Natural killer cell (primary cell): Measurements from ENCODE around the gene CKB. TPM values are rescaled to one million over a fixed set of nuclear protein-coding genes. Genes with fewer than 3 reads are reported as not detected.

ENCODE experiments used
- ATAC-seq, 3 donors: fragments of 150-1000 bp in 2 of 3; fragments of 200-7000 bp in 1 of 3; cut with Tn5 transposase; 1 replicate in 1 of 3; 2 replicates in 2 of 3; pipeline ENCODE4 v1.10.0; 2021; ENCODE audit warnings: mild to moderate bottlenecking in 2 of 3, moderate library complexity in 2 of 3
- DNase-seq, 2 donors: peaks; one replicate each; pipeline versions ENCODE4 v3.0.0 to v3.0.0-alpha.2; 2013 to 2021; ENCODE audit warnings: mixed read lengths in 1 of 2
- H3K27ac ChIP-seq: one replicate; pipeline ENCODE4 v1.5.1; 2013; ENCODE audit warnings: mild to moderate bottlenecking, low read length
- H3K27me3 ChIP-seq: one replicate; pipeline ENCODE4 v1.6.1; 2013; ENCODE audit warnings: low read length; ENCODE audit not compliant: control insufficient read depth, insufficient read depth
- H3K36me3 ChIP-seq: one replicate; pipeline ENCODE4 v1.6.1; 2013; ENCODE audit warnings: low read length; ENCODE audit not compliant: control insufficient read depth, insufficient read depth
- H3K4me1 ChIP-seq: one replicate; pipeline ENCODE4 v1.6.1; 2013; ENCODE audit warnings: low read length; ENCODE audit not compliant: control insufficient read depth, insufficient read depth
- H3K4me3 ChIP-seq: one replicate; pipeline ENCODE4 v1.5.1; 2013; ENCODE audit warnings: low read length
- H3K9me3 ChIP-seq: one replicate; pipeline ENCODE4 v1.6.1; 2013; ENCODE audit warnings: low read length; ENCODE audit not compliant: control insufficient read depth, insufficient read depth
- H3K27ac Mint-ChIP-seq, 2 donors: one replicate each; pipeline ENCODE4 v1.8.0; 2022; ENCODE audit warnings: mild to moderate bottlenecking in 2 of 2, mixed read lengths in 2 of 2, moderate library complexity in 1 of 2
- H3K27me3 Mint-ChIP-seq, 2 donors: one replicate each; pipeline ENCODE4 v1.8.0; 2022; ENCODE audit warnings: low read depth in 2 of 2, mixed read lengths in 2 of 2
- H3K36me3 Mint-ChIP-seq: one replicate; pipeline ENCODE4 v1.8.0; 2022; ENCODE audit warnings: mixed read lengths
- H3K4me1 Mint-ChIP-seq, 2 donors: one replicate each; pipeline ENCODE4 v1.8.0; 2022; ENCODE audit warnings: mixed read lengths in 2 of 2
- H3K4me3 Mint-ChIP-seq: one replicate; pipeline ENCODE4 v1.8.0; 2022; ENCODE audit warnings: mild to moderate bottlenecking, moderate library complexity, mixed read lengths
- H3K9me3 Mint-ChIP-seq, 2 donors: one replicate each; pipeline ENCODE4 v1.8.0; 2022; ENCODE audit warnings: mixed read lengths in 2 of 2
- WGBS: methylation state at CpG from one replicate; pipeline ENCODE4 v1.1.7; 2013; ENCODE audit warnings: missing lambda C conversion rate; ENCODE audit not compliant: insufficient coverage; 5-methylcytosine and 5-hydroxymethylcytosine counted together
- intact Hi-C: fragments of 100-400 bp; cut with micrococcal nuclease; formaldehyde crosslinking; loops from one replicate; pipeline ENCODE4 v1.14.2; 2022
- total RNA-seq, 4 donors: library from RNA; stranded (reverse); fragments of 120-200 nt in 1 of 4; gene quantifications; one replicate each; pipeline versions ENCODE4 v1.2.3 to v1.2.4, GENCODE V29; 2013 to 2022
- TF ChIP-seq, protein P1 (sequence below): fragments of 200-600 bp; IDR thresholded peaks from one replicate; pipeline ENCODE4 v1.8.0; 2022; ENCODE audit warnings: antibody characterized with exemption

The CKB gene
- total RNA-seq, 3 donors from 2014 or later (not counting 1 experiment from before 2014, with no cell fraction given), result 4.0 to 37.4 (median 9.0) TPM

DNA sequence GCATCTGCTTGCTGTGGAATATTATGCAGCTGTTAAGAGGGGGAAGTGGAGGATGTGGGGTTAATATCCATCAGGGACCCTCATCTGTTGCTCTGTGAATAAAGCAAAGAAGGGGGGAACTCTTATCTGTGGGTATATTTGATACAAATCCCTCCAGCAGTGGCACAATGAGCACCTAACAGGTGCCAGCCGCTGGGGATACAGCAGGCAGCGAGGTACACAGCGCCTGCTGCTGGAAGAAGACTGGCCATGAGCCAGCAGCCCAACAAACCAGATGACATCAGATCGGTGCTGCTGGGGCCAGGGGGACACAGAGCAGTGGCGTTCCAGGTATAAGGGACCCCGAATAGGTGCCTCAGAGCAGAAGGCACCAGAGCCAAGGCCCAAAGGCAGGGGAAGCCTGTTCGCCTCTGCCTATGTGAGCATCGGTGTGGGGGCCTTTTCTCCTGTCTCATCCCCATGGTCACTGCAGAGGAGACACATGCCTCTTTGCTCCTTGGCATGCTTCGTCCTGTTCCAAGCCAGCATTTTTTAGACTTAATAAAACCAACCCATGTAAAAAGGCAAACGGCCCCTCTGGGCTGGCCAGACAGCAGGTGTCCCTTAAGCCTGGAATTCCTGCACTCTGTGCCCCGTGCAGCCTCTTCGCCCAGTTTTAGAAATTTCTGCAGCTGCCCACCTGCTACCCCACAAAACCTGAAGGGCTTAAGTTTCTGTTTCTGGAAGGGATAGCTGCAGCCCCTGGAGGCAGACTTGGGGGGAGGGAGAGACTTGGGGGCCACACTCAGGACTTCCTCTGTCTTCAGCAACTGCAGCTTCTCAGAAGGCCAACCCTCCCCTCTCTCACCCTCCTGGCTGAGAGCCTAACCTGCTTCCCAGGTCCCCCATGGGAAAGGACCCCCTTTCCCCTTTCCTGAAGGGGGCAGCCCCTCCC is 1.6 kb upstream of the CKB start:
- Mint-ChIP-seq H3K9me3 (no peaks in the 10 kb centered on the region), H3K27me3 (peaks cover 0 to 3% of the 10 kb centered on the region in 2 donors), H3K4me1 (peaks cover 10 to 29% of the 10 kb centered on the region in 2 donors), H3K27ac (no peak overlapping the region), H3K36me3 (no peaks in the 10 kb centered on the region), H3K4me3 (no peak overlapping the region)
- H3K4me1 ChIP-seq, result peaks cover 48% of the 10 kb centered on the region
- 82% methylated on average over 12 of the region's 12 CpGs for WGBS
- no peak overlapping the region for H3K27ac ChIP-seq
- peaks cover 5% of the 10 kb centered on the region for H3K27me3 ChIP-seq
- no peak overlapping the region for H3K4me3 ChIP-seq
- H3K36me3 ChIP-seq, result no peaks in the 10 kb centered on the region
- H3K9me3 ChIP-seq, result no peaks in the 10 kb centered on the region
- DNase-seq, result no peak
- TF ChIP-seq, protein P1, sequence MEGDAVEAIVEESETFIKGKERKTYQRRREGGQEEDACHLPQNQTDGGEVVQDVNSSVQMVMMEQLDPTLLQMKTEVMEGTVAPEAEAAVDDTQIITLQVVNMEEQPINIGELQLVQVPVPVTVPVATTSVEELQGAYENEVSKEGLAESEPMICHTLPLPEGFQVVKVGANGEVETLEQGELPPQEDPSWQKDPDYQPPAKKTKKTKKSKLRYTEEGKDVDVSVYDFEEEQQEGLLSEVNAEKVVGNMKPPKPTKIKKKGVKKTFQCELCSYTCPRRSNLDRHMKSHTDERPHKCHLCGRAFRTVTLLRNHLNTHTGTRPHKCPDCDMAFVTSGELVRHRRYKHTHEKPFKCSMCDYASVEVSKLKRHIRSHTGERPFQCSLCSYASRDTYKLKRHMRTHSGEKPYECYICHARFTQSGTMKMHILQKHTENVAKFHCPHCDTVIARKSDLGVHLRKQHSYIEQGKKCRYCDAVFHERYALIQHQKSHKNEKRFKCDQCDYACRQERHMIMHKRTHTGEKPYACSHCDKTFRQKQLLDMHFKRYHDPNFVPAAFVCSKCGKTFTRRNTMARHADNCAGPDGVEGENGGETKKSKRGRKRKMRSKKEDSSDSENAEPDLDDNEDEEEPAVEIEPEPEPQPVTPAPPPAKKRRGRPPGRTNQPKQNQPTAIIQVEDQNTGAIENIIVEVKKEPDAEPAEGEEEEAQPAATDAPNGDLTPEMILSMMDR, result no peak
- intact Hi-C loops, result no loop called here
- ATAC-seq, result no peak

DNA sequence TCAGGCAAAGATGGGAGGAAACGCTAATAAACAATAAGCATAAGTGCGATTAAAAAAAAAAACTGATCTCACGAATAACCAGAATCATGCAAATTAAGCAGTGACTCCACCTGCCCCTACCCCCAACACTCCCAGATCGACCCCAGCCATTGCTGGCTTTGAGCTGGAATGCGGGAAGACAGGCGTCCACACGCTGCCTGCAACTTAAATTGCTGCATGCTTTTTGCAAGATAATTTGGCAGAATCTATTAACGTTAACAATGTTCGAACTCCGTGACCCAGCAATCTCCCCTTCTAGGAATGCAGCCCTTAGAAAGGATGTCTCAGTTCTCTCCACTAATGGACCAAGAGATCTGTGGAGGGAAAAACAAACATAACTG is 935 bp upstream of the CKB start:
- intact Hi-C loops, result no loop called here
- no peak for DNase-seq

DNA sequence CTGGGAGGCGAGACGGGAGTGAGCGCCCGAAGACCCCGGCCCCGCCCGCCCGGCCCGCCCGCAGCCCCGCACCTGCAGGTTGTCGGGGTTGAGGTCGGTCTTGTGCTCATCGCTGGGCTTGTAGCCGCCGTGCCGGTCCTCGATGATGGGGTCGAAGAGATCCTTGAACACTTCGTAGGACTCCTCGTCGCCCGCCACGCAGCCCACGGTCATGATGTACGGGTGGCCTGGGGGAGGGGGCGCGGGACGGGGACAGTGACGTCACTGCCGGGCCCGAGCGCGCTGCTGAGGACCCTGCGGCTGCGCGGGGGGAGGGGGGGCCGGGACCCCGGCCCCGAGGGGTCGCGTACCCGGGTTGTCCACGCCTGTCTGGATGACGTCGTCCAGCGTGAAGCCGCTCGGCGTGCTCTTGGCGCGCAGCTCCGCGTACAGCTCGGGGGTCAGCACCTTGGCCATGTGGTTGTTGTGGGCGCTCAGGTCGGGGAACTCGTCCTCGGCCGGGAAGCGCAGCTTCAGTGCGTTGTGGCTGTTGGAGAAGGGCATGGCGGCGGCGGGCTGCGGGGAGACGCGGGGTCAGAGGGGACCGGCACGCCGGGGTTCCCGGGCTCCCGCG is 573 bp downstream of the CKB start:
- H3K4me3 ChIP-seq, result no peak overlapping the region
- H3K9me3 ChIP-seq, result no peaks in the 10 kb centered on the region
- Mint-ChIP-seq H3K27me3 (peaks cover 0 to 6% of the 10 kb centered on the region in 2 donors), H3K4me1 (peaks cover 3 to 15% of the 10 kb centered on the region in 2 donors), H3K36me3 (no peaks in the 10 kb centered on the region), H3K27ac (no peak overlapping the region), H3K4me3 (peak overlapping the region; percentile 47), H3K9me3 (no peaks in the 10 kb centered on the region)
- TF ChIP-seq, protein P1, result no peak
- no peaks in the 10 kb centered on the region for H3K36me3 ChIP-seq
- WGBS, result 2% methylated on average over 74 of the region's 74 CpGs
- H3K27me3 ChIP-seq, result peaks cover 5% of the 10 kb centered on the region
- no peak overlapping the region for H3K27ac ChIP-seq
- DNase-seq (peak in 1 of 2 donors; percentile 42), ATAC-seq (no peak)
- H3K4me1 ChIP-seq, result peaks cover 30% of the 10 kb centered on the region
- intact Hi-C loops, result no loop called here

More for the DNA sequence above, 935 bp upstream of the CKB start:
- Mint-ChIP-seq H3K27me3 (peaks cover 0 to 6% of the 10 kb centered on the region in 2 donors), H3K4me3 (peak overlapping the region; percentile 2), H3K9me3 (no peaks in the 10 kb centered on the region), H3K27ac (no peak overlapping the region), H3K4me1 (peaks cover 10 to 29% of the 10 kb centered on the region in 2 donors), H3K36me3 (no peaks in the 10 kb centered on the region)
- H3K9me3 ChIP-seq, result no peaks in the 10 kb centered on the region
- no peaks in the 10 kb centered on the region for H3K36me3 ChIP-seq
- H3K4me3 ChIP-seq, result no peak overlapping the region
- TF ChIP-seq, protein P1, result no peak
- WGBS, result 78% methylated on average over 10 of the region's 10 CpGs
- H3K27me3 ChIP-seq, result peaks cover 5% of the 10 kb centered on the region
- no peak for ATAC-seq
- peaks cover 45% of the 10 kb centered on the region for H3K4me1 ChIP-seq
- no peak overlapping the region for H3K27ac ChIP-seq
